ENCODE measurements around the gene PHF23. TPM values are rescaled to one million over a fixed set of nuclear protein-coding genes. Genes with fewer than 3 reads are reported as not detected.

The PHF23 gene
- total RNA-seq, 1 experiment from 2014 or later, result 110 TPM

- TF ChIP-seq, protein P1, sequence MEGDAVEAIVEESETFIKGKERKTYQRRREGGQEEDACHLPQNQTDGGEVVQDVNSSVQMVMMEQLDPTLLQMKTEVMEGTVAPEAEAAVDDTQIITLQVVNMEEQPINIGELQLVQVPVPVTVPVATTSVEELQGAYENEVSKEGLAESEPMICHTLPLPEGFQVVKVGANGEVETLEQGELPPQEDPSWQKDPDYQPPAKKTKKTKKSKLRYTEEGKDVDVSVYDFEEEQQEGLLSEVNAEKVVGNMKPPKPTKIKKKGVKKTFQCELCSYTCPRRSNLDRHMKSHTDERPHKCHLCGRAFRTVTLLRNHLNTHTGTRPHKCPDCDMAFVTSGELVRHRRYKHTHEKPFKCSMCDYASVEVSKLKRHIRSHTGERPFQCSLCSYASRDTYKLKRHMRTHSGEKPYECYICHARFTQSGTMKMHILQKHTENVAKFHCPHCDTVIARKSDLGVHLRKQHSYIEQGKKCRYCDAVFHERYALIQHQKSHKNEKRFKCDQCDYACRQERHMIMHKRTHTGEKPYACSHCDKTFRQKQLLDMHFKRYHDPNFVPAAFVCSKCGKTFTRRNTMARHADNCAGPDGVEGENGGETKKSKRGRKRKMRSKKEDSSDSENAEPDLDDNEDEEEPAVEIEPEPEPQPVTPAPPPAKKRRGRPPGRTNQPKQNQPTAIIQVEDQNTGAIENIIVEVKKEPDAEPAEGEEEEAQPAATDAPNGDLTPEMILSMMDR (conservative IDR thresholded peaks at IDR 0.05), result no peak
- H3T11ph ChIP-seq (ENCODE audit: low read length), result no peak overlapping the region
Measured at GRCh38 chr17:7218166-7218565, 21.1 kb downstream of the PHF23 start.

More at GRCh38 chr17:7218166-7218565, 21.1 kb downstream of the PHF23 start:
- Histone ChIP-seq H3K4me2 (ENCODE audit: insufficient read depth, insufficient read length, low read length) (peak overlapping the region; percentile 40), H3K18ac (ENCODE audit: insufficient read length, low read depth, low read length) (no peak overlapping the region), H2BK20ac (ENCODE audit: low read depth, low read length, poor library complexity, severe bottlenecking) (no peak overlapping the region), H3K23me2 (ENCODE audit: insufficient read length, low read depth, low read length, poor library complexity, severe bottlenecking) (peaks cover 23% of the 10 kb centered on the region), H2AFZ (ENCODE audit: low read length) (no peak overlapping the region), H2BK120ac (ENCODE audit: low read depth, low read length, poor library complexity, severe bottlenecking) (no peak overlapping the region), H2BK15ac (ENCODE audit: low read depth, low read length) (no peak overlapping the region), H2AK5ac (ENCODE audit: insufficient read length, low read length) (no peak overlapping the region), H3K79me2 (ENCODE audit: insufficient read depth, low read length) (no peaks in the 10 kb centered on the region), H4K91ac (ENCODE audit: insufficient read length, low read depth, low read length) (no peak overlapping the region), H4K20me1 (ENCODE audit: control insufficient read depth, insufficient read depth, insufficient read length) (no peaks in the 10 kb centered on the region), H3K9ac (ENCODE audit: extremely low read depth, insufficient read length, low read length) (no peak overlapping the region), H3K23ac (ENCODE audit: insufficient read length, low read depth, low read length) (no peak overlapping the region), H2BK5ac (ENCODE audit: insufficient read length, low read length) (no peak overlapping the region), H3K4ac (ENCODE audit: low read depth, low read length) (no peak overlapping the region), H3K14ac (ENCODE audit: insufficient read depth, low read length) (no peak overlapping the region), H2BK12ac (ENCODE audit: insufficient read length, low read depth, low read length) (no peak overlapping the region), H4K5ac (ENCODE audit: insufficient read length, low read depth, low read length) (no peak overlapping the region), H3K27me3 (ENCODE audit: insufficient read depth, low read length) (no peaks in the 10 kb centered on the region), H3K4me1 (ENCODE audit: insufficient read depth, low read length) (no peaks in the 10 kb centered on the region; the same call in 1 of the 2 replicates), H3K56ac (ENCODE audit: insufficient read length, low read depth, low read length) (no peak overlapping the region), H3K79me1 (ENCODE audit: insufficient read depth, low read depth, low read length, poor library complexity, severe bottlenecking) (no peaks in the 10 kb centered on the region), H4K8ac (replicated peaks; ENCODE audit: insufficient read length, low read depth, low read length) (no peak overlapping the region), H3K27ac (ENCODE audit: insufficient read length, low read depth, low read length) (no peak overlapping the region), H3K9me3 (ENCODE audit: control insufficient read depth, low read depth, low read length) (no peaks in the 10 kb centered on the region)
- peak overlapping the region; percentile 95 to 97 for H3K4me3 Mint-ChIP-seq
- no peak for DNase-seq
- H3K9me3 Mint-ChIP-seq, result no peaks in the 10 kb centered on the region; a peak in 1 of 5 replicates
- WGBS (ENCODE audit: extremely low coverage, insufficient read length, low lambda C conversion rate), result no CpG with 5 or more reads among the region's 6 CpGs
- H3K36me3 Mint-ChIP-seq (ENCODE audit: insufficient read depth in 1 of 3, low read depth in 3 of 3), result peaks cover 8 to 29% (median 21%) of the 10 kb centered on the region in 3 experiments; a peak in 6 of 7 replicates
- no peaks in the 10 kb centered on the region; the same call in none of the 2 replicates for H3K27me3 Mint-ChIP-seq (ENCODE audit: low read depth)
- H3K27ac Mint-ChIP-seq, result peak overlapping the region in 1 of 3 experiments; percentile 23; a peak in 1 of 7 replicates
- H3K4me1 Mint-ChIP-seq, result peaks cover 58 to 61% of the 10 kb centered on the region in 2 experiments
